Mesodermal cell (in vitro differentiated cells): Measurements from ENCODE around the gene CTNND1.

Experiments
- H3K27ac ChIP-seq: 2 replicates; pipeline ENCODE4 v1.7.0; 2013; ENCODE audit warnings: mild to moderate bottlenecking, low read depth, low read length, moderate library complexity; ENCODE audit not compliant: severe bottlenecking
- H3K36me3 ChIP-seq: 2 replicates; pipeline ENCODE4 v1.7.1; 2013; ENCODE audit warnings: mild to moderate bottlenecking, low read length, moderate library complexity; ENCODE audit not compliant: control insufficient read depth, insufficient read depth
- H3K4me1 ChIP-seq: one replicate; pipeline ENCODE4 v1.7.1; 2013; ENCODE audit warnings: mild to moderate bottlenecking, low read length; ENCODE audit not compliant: insufficient read depth, control insufficient read depth, poor library complexity, severe bottlenecking
- H3K4me3 ChIP-seq: 2 replicates; pipeline ENCODE4 v1.7.0; 2013; ENCODE audit warnings: low read length, control low read depth, mild to moderate bottlenecking; ENCODE audit not compliant: insufficient read depth, poor library complexity, severe bottlenecking; ENCODE audit errors: extremely low read depth
- H3K9me3 ChIP-seq: 2 replicates; pipeline ENCODE4 v1.7.1; 2013; ENCODE audit warnings: mild to moderate bottlenecking, low read length, moderate library complexity; ENCODE audit not compliant: control insufficient read depth
- WGBS, 2 experiments: methylation state at CpG; one replicate each; pipeline ENCODE4 v1.1.5; 2013; ENCODE audit warnings: missing lambda C conversion rate in 2 of 2; ENCODE audit not compliant: insufficient coverage in 2 of 2; 5-methylcytosine and 5-hydroxymethylcytosine counted together

Gene CTNND1

GRCh38 chr11:57741132-57742086 is 20.2 kb upstream of the CTNND1 start, which contains the start of gene SELENOH:
SELENOH (plus strand) TSS chr11:57741491; CDS start chr11:57741596, 105 bp downstream.
- H3K4me3 ChIP-seq, result peak within 1 kb of the TSS; percentile 97
- H3K27ac ChIP-seq, result peak within 1 kb of the TSS; percentile 91
- H3K9me3 ChIP-seq, result no peaks in the 10 kb centered on the region
- H3K36me3 ChIP-seq, result peaks cover 69% of the 10 kb centered on the region
- peaks cover 5% of the 10 kb centered on the region for H3K4me1 ChIP-seq
- 1% methylated on average over 51 to 74 of the region's 75 CpGs for WGBS, 2 experiments

GRCh38 chr11:57742087-57742452 is 19.5 kb upstream of the CTNND1 start:
- Histone ChIP-seq H3K4me3 (peak overlapping the region; percentile 97), H3K9me3 (no peaks in the 10 kb centered on the region), H3K4me1 (peaks cover 5% of the 10 kb centered on the region), H3K36me3 (peaks cover 73% of the 10 kb centered on the region), H3K27ac (peak overlapping the region; percentile 91)
- 5 to 9% methylated on average over 8 to 9 of the region's 10 CpGs for WGBS, 2 experiments

- H3K4me3 ChIP-seq, result no peak overlapping the region
- WGBS, 2 experiments, result 94 to 100% methylated on average over 2 of the region's 2 CpGs
- no peak overlapping the region for H3K27ac ChIP-seq
- H3K9me3 ChIP-seq, result no peaks in the 10 kb centered on the region
- H3K4me1 ChIP-seq, result peaks cover 5% of the 10 kb centered on the region
- peaks cover 53% of the 10 kb centered on the region for H3K36me3 ChIP-seq
Measured at GRCh38 chr11:57744357-57744756, 17.2 kb upstream of the CTNND1 start.

- Histone ChIP-seq H3K4me1 (peaks cover 5% of the 10 kb centered on the region), H3K4me3 (no peak overlapping the region), H3K36me3 (peaks cover 53% of the 10 kb centered on the region), H3K27ac (no peak overlapping the region), H3K9me3 (no peaks in the 10 kb centered on the region)
- WGBS, 2 experiments, result 100% methylated on average over 2 to 5 of the region's 5 CpGs
Measured at GRCh38 chr11:57745206-57745605, 16.4 kb upstream of the CTNND1 start.

- H3K36me3 ChIP-seq, result peaks cover 53% of the 10 kb centered on the region
- H3K4me3 ChIP-seq, result no peak overlapping the region
- H3K4me1 ChIP-seq, result peaks cover 3% of the 10 kb centered on the region
- 80% methylated on average over 1 of the region's 1 CpG; no CpG with 5 or more reads in 1 of the 2 experiments for WGBS, 2 experiments
- H3K9me3 ChIP-seq, result no peaks in the 10 kb centered on the region
- H3K27ac ChIP-seq, result no peak overlapping the region
Measured at GRCh38 chr11:57746920-57747319, 14.7 kb upstream of the CTNND1 start.

GRCh38 chr11:57751176-57751575 is 10.4 kb upstream of the CTNND1 start:
- Histone ChIP-seq H3K4me3 (no peak overlapping the region), H3K9me3 (no peaks in the 10 kb centered on the region), H3K36me3 (peaks cover 12% of the 10 kb centered on the region), H3K4me1 (no peaks in the 10 kb centered on the region), H3K27ac (no peak overlapping the region)

- Histone ChIP-seq H3K36me3 (peaks cover 6% of the 10 kb centered on the region), H3K4me1 (no peaks in the 10 kb centered on the region), H3K27ac (no peak within 1 kb of the TSS), H3K9me3 (no peaks in the 10 kb centered on the region), H3K4me3 (no peak within 1 kb of the TSS)
- 45 to 64% methylated on average over 5 to 7 of the region's 10 CpGs for WGBS, 2 experiments
Measured at GRCh38 chr11:57751676-57752253, 9.8 kb upstream of the CTNND1 start, which contains the start of gene BTBD18. BTBD18 (minus strand) TSS chr11:57751819; CDS start chr11:57751188, 631 bp downstream.

- H3K9me3 ChIP-seq, result no peaks in the 10 kb centered on the region
- H3K4me3 ChIP-seq, result no peak overlapping the region
- 92 to 97% methylated on average over 18 to 30 of the region's 30 CpGs for WGBS, 2 experiments
- no peak overlapping the region for H3K27ac ChIP-seq
- peaks cover 4% of the 10 kb centered on the region for H3K36me3 ChIP-seq
- no peaks in the 10 kb centered on the region for H3K4me1 ChIP-seq
Measured at GRCh38 chr11:57752954-57753353, 8.6 kb upstream of the CTNND1 start.

- H3K9me3 ChIP-seq, result no peaks in the 10 kb centered on the region
- 86 to 100% methylated on average over 1 of the region's 3 CpGs for WGBS, 2 experiments
- no peaks in the 10 kb centered on the region for H3K36me3 ChIP-seq
- H3K27ac ChIP-seq, result no peak overlapping the region
- H3K4me3 ChIP-seq, result no peak overlapping the region
- no peaks in the 10 kb centered on the region for H3K4me1 ChIP-seq
Measured at GRCh38 chr11:57758174-57758573, 3.4 kb upstream of the CTNND1 start.

- 0% methylated on average over 3 to 4 of the region's 9 CpGs for WGBS, 2 experiments
- Histone ChIP-seq H3K9me3 (no peaks in the 10 kb centered on the region), H3K4me1 (peaks cover 11% of the 10 kb centered on the region), H3K36me3 (peaks cover 24% of the 10 kb centered on the region), H3K27ac (peak overlapping the region; percentile 94), H3K4me3 (peak overlapping the region; percentile 78)
Measured at GRCh38 chr11:57762235-57762861, 746 bp downstream of the CTNND1 start.
